ENCODE results near the gene INO80E. TPM values are rescaled to one million over a fixed set of nuclear protein-coding genes. Genes with fewer than 3 reads are reported as not detected.

Gene INO80E
- total RNA-seq, 1 experiment from 2014 or later, result 89.8 TPM

- ATAC-seq (peak; percentile 96), DNase-seq (ENCODE audit: low read depth, low spot score) (peak; percentile 56)
- Histone ChIP-seq H4K20me1 (ENCODE audit: insufficient read depth) (no peaks in the 10 kb centered on the region), H3K9me3 (ENCODE audit: control insufficient read depth in 1 of 2, insufficient read depth in 1 of 2, low read depth in 1 of 2, low read length in 2 of 2) (no peaks in the 10 kb centered on the region), H3K4me2 (ENCODE audit: low read length) (peak within 1 kb of the TSS; percentile 82), H3K9me2 (ENCODE audit: insufficient read depth) (no peaks in the 10 kb centered on the region), H3K27ac (ENCODE audit: low read depth, low read length) (peak within 1 kb of the TSS; percentile 73), H3K4me1 (ENCODE audit: control insufficient read depth in 1 of 2, insufficient read depth in 2 of 2, low read length in 2 of 2) (peaks cover 11 to 24% of the 10 kb centered on the region in 2 experiments), H3K79me2 (ENCODE audit: insufficient read depth, low read length) (no peaks in the 10 kb centered on the region), H3K27me3 (ENCODE audit: insufficient read depth, low read length) (no peaks in the 10 kb centered on the region), H3K9ac (ENCODE audit: low read length) (peak within 1 kb of the TSS; percentile 73), H3K36me3 (ENCODE audit: control insufficient read depth in 1 of 2, insufficient read depth in 2 of 2, low read length in 2 of 2) (no peaks in the 10 kb centered on the region; a peak in 2 of 4 replicates), H2AFZ (ENCODE audit: low read depth, low read length, poor library complexity, severe bottlenecking) (no peak within 1 kb of the TSS), H3K4me3 (replicated peaks in 1 of 2; ENCODE audit: low read depth in 1 of 2, low read length in 2 of 2) (peak within 1 kb of the TSS; percentile 64 to 71)
- TF ChIP-seq EGR1 (IDR thresholded peaks at IDR 0.05; ENCODE audit: low read depth), result peak; percentile 73; the same call in 1 of the 2 replicates
- TF ChIP-seq, protein P1, sequence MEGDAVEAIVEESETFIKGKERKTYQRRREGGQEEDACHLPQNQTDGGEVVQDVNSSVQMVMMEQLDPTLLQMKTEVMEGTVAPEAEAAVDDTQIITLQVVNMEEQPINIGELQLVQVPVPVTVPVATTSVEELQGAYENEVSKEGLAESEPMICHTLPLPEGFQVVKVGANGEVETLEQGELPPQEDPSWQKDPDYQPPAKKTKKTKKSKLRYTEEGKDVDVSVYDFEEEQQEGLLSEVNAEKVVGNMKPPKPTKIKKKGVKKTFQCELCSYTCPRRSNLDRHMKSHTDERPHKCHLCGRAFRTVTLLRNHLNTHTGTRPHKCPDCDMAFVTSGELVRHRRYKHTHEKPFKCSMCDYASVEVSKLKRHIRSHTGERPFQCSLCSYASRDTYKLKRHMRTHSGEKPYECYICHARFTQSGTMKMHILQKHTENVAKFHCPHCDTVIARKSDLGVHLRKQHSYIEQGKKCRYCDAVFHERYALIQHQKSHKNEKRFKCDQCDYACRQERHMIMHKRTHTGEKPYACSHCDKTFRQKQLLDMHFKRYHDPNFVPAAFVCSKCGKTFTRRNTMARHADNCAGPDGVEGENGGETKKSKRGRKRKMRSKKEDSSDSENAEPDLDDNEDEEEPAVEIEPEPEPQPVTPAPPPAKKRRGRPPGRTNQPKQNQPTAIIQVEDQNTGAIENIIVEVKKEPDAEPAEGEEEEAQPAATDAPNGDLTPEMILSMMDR (IDR thresholded peaks at IDR 0.05 in 2 of 3, conservative IDR thresholded peaks at IDR 0.05 in 1 of 3; ENCODE audit: borderline replicate concordance in 1 of 3, insufficient read depth in 1 of 3, low read depth in 2 of 3, low read length in 2 of 3), result peak in 2 of 3 experiments; percentile 27 to 35; a peak in 3 of 6 replicates
- TF ChIP-seq, protein P2, sequence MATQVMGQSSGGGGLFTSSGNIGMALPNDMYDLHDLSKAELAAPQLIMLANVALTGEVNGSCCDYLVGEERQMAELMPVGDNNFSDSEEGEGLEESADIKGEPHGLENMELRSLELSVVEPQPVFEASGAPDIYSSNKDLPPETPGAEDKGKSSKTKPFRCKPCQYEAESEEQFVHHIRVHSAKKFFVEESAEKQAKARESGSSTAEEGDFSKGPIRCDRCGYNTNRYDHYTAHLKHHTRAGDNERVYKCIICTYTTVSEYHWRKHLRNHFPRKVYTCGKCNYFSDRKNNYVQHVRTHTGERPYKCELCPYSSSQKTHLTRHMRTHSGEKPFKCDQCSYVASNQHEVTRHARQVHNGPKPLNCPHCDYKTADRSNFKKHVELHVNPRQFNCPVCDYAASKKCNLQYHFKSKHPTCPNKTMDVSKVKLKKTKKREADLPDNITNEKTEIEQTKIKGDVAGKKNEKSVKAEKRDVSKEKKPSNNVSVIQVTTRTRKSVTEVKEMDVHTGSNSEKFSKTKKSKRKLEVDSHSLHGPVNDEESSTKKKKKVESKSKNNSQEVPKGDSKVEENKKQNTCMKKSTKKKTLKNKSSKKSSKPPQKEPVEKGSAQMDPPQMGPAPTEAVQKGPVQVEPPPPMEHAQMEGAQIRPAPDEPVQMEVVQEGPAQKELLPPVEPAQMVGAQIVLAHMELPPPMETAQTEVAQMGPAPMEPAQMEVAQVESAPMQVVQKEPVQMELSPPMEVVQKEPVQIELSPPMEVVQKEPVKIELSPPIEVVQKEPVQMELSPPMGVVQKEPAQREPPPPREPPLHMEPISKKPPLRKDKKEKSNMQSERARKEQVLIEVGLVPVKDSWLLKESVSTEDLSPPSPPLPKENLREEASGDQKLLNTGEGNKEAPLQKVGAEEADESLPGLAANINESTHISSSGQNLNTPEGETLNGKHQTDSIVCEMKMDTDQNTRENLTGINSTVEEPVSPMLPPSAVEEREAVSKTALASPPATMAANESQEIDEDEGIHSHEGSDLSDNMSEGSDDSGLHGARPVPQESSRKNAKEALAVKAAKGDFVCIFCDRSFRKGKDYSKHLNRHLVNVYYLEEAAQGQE (IDR thresholded peaks at IDR 0.05; ENCODE audit: low read depth), result no peak
- no peak for TF ChIP-seq RAD21 (IDR thresholded peaks at IDR 0.05; ENCODE audit: low read depth)
- TF ChIP-seq POLR2AphosphoS5 (IDR thresholded peaks at IDR 0.05; ENCODE audit: low read depth, low read length), result peak; percentile 84
- peak; percentile 5 for TF ChIP-seq YY1 (IDR thresholded peaks at IDR 0.05; ENCODE audit: extremely low read depth, insufficient replicate concordance, low read depth, low read length)
- TF ChIP-seq, protein P3, sequence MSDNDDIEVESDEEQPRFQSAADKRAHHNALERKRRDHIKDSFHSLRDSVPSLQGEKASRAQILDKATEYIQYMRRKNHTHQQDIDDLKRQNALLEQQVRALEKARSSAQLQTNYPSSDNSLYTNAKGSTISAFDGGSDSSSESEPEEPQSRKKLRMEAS (IDR thresholded peaks at IDR 0.05), result peak; percentile 75
- TF ChIP-seq EZH2phosphoT487 (IDR thresholded peaks at IDR 0.05; ENCODE audit: borderline replicate concordance), result no peak
- CTCF ChIA-PET, result interaction anchor here (1.1 to 1.5 kb wide), 3 partner anchors 11 to 154 kb away, joined by 3 to 7 read pairs (median 5); partner anchors contain the start of gene TAOK2
- intact Hi-C loops (cut with micrococcal nuclease), result no loop called here
- BruUV-seq (replicated peaks), result TSS peak; percentile 95
- POLR2A ChIA-PET, result interaction anchor here (0.8 to 4.2 kb wide), 6 partner anchors 12 to 146 kb away, joined by 3 to 18 read pairs (median 4); partner anchors contain the start of genes HIRIP3, PAGR1, SEZ6L2 and TAOK2
- RAD21 ChIA-PET (ENCODE audit: low non-redundant PET in 1 of 2, low total read pairs in 2 of 2, uncharacterized antibody in 2 of 2, unreplicated experiment in 2 of 2), result interaction anchor here in 1 of 2 experiments (0.9 to 1.0 kb wide), 2 partner anchors 12 to 62 kb away, joined by 3 to 4 read pairs; partner anchors contain the start of genes SEZ6L2 and TAOK2
These were observed 34.3 kb upstream of the INO80E start, which contains the start of gene TMEM219 for GRCh38 chr16:29961479-29962343. TMEM219 (plus strand) TSS chr16:29962079; CDS start chr16:29963144, 1,065 bp downstream.

Data from HCT116 (cell line).